Natural killer cell (primary cell): Measurements from ENCODE around the gene APOE. TPM values are rescaled to one million over a fixed set of nuclear protein-coding genes. Genes with fewer than 3 reads are reported as not detected.

Experiments
- ATAC-seq, 3 donors: fragments of 150-1000 bp in 2 of 3; fragments of 200-7000 bp in 1 of 3; cut with Tn5 transposase; 1 replicate in 1 of 3; 2 replicates in 2 of 3; pipeline ENCODE4 v1.10.0; 2021; ENCODE audit warnings: mild to moderate bottlenecking in 2 of 3, moderate library complexity in 2 of 3
- DNase-seq, 2 donors: peaks; one replicate each; pipeline versions ENCODE4 v3.0.0 to v3.0.0-alpha.2; 2013 to 2021; ENCODE audit warnings: mixed read lengths in 1 of 2
- H3K27ac ChIP-seq: one replicate; pipeline ENCODE4 v1.5.1; 2013; ENCODE audit warnings: mild to moderate bottlenecking, low read length
- H3K27me3 ChIP-seq: one replicate; pipeline ENCODE4 v1.6.1; 2013; ENCODE audit warnings: low read length; ENCODE audit not compliant: control insufficient read depth, insufficient read depth
- H3K36me3 ChIP-seq: one replicate; pipeline ENCODE4 v1.6.1; 2013; ENCODE audit warnings: low read length; ENCODE audit not compliant: control insufficient read depth, insufficient read depth
- H3K4me1 ChIP-seq: one replicate; pipeline ENCODE4 v1.6.1; 2013; ENCODE audit warnings: low read length; ENCODE audit not compliant: control insufficient read depth, insufficient read depth
- H3K4me3 ChIP-seq: one replicate; pipeline ENCODE4 v1.5.1; 2013; ENCODE audit warnings: low read length
- H3K9me3 ChIP-seq: one replicate; pipeline ENCODE4 v1.6.1; 2013; ENCODE audit warnings: low read length; ENCODE audit not compliant: control insufficient read depth, insufficient read depth
- H3K27ac Mint-ChIP-seq, 2 donors: one replicate each; pipeline ENCODE4 v1.8.0; 2022; ENCODE audit warnings: mild to moderate bottlenecking in 2 of 2, mixed read lengths in 2 of 2, moderate library complexity in 1 of 2
- H3K27me3 Mint-ChIP-seq, 2 donors: one replicate each; pipeline ENCODE4 v1.8.0; 2022; ENCODE audit warnings: low read depth in 2 of 2, mixed read lengths in 2 of 2
- H3K36me3 Mint-ChIP-seq: one replicate; pipeline ENCODE4 v1.8.0; 2022; ENCODE audit warnings: mixed read lengths
- H3K4me1 Mint-ChIP-seq, 2 donors: one replicate each; pipeline ENCODE4 v1.8.0; 2022; ENCODE audit warnings: mixed read lengths in 2 of 2
- H3K4me3 Mint-ChIP-seq: one replicate; pipeline ENCODE4 v1.8.0; 2022; ENCODE audit warnings: mild to moderate bottlenecking, moderate library complexity, mixed read lengths
- H3K9me3 Mint-ChIP-seq, 2 donors: one replicate each; pipeline ENCODE4 v1.8.0; 2022; ENCODE audit warnings: mixed read lengths in 2 of 2
- CTCF ChIP-seq: fragments of 200-600 bp; IDR thresholded peaks from one replicate; pipeline ENCODE4 v1.8.0; 2022; ENCODE audit warnings: antibody characterized with exemption
- WGBS: methylation state at CpG from one replicate; pipeline ENCODE4 v1.1.7; 2013; ENCODE audit warnings: missing lambda C conversion rate; ENCODE audit not compliant: insufficient coverage; 5-methylcytosine and 5-hydroxymethylcytosine counted together
- intact Hi-C: fragments of 100-400 bp; cut with micrococcal nuclease; formaldehyde crosslinking; loops from one replicate; pipeline ENCODE4 v1.14.2; 2022
- total RNA-seq, 4 donors: library from RNA; stranded (reverse); fragments of 120-200 nt in 1 of 4; gene quantifications; one replicate each; pipeline versions ENCODE4 v1.2.3 to v1.2.4, GENCODE V29; 2013 to 2022

Gene APOE
- total RNA-seq, 3 donors from 2014 or later (not counting 1 experiment from before 2014, with no cell fraction given), result 0.45 to 2.7 (median 1.3) TPM

- Mint-ChIP-seq H3K27ac (peak overlapping the region; percentile 88 to 91), H3K4me1 (peaks cover 25 to 30% of the 10 kb centered on the region in 2 donors), H3K27me3 (no peaks in the 10 kb centered on the region), H3K36me3 (no peaks in the 10 kb centered on the region), H3K4me3 (peak overlapping the region; percentile 88), H3K9me3 (no peaks in the 10 kb centered on the region)
- H3K4me1 ChIP-seq, result peaks cover 21% of the 10 kb centered on the region
- no peaks in the 10 kb centered on the region for H3K9me3 ChIP-seq
- intact Hi-C loops, result loop anchor here (1.0 kb wide), 2 partner anchors 64 to 288 kb away; partner anchors contain the start of genes BLOC1S3 and TRAPPC6A
- no peak for TF ChIP-seq CTCF
- H3K36me3 ChIP-seq, result peaks cover 15% of the 10 kb centered on the region
- H3K4me3 ChIP-seq, result peak overlapping the region; percentile 72
- no peaks in the 10 kb centered on the region for H3K27me3 ChIP-seq
- ATAC-seq (no peak), DNase-seq (peak in 1 of 2 donors; percentile 28)
- peak overlapping the region; percentile 98 for H3K27ac ChIP-seq
- WGBS, result 63% methylated on average over 17 of the region's 17 CpGs
Observed at GRCh38 chr19:44889830-44890365, 15.7 kb upstream of the APOE start.

- WGBS, result under 1% methylated on average over 40 of the region's 40 CpGs
- peaks cover 15% of the 10 kb centered on the region for H3K36me3 ChIP-seq
- H3K27me3 ChIP-seq, result no peaks in the 10 kb centered on the region
- TF ChIP-seq CTCF, result no peak
- H3K4me3 ChIP-seq, result peak overlapping the region; percentile 72
- Mint-ChIP-seq H3K27me3 (no peaks in the 10 kb centered on the region), H3K4me1 (peaks cover 25 to 30% of the 10 kb centered on the region in 2 donors), H3K27ac (peak overlapping the region; percentile 88 to 91), H3K36me3 (no peaks in the 10 kb centered on the region), H3K9me3 (no peaks in the 10 kb centered on the region), H3K4me3 (peak overlapping the region; percentile 88)
- H3K4me1 ChIP-seq, result peaks cover 21% of the 10 kb centered on the region
- peak overlapping the region; percentile 98 for H3K27ac ChIP-seq
- DNase-seq (peak; percentile 100), ATAC-seq (peak; percentile 76 to 90 (median 78))
- no peaks in the 10 kb centered on the region for H3K9me3 ChIP-seq
- intact Hi-C loops, result loop anchor here (1.0 kb wide), 2 partner anchors 64 to 288 kb away; partner anchors contain the start of genes BLOC1S3 and TRAPPC6A
Observed at GRCh38 chr19:44890366-44891015, 15.1 kb upstream of the APOE start.

- Mint-ChIP-seq H3K27ac (peak within 1 kb of the TSS; percentile 88 to 91), H3K9me3 (no peaks in the 10 kb centered on the region), H3K4me1 (peaks cover 25 to 30% of the 10 kb centered on the region in 2 donors), H3K4me3 (peak within 1 kb of the TSS; percentile 88), H3K27me3 (no peaks in the 10 kb centered on the region), H3K36me3 (no peaks in the 10 kb centered on the region)
- Histone ChIP-seq H3K4me3 (peak within 1 kb of the TSS; percentile 72), H3K4me1 (peaks cover 21% of the 10 kb centered on the region), H3K9me3 (no peaks in the 10 kb centered on the region), H3K27me3 (no peaks in the 10 kb centered on the region), H3K27ac (peak within 1 kb of the TSS; percentile 98), H3K36me3 (peaks cover 21% of the 10 kb centered on the region)
- no peak for DNase-seq
- intact Hi-C loops, result no loop called here
- ATAC-seq, result no peak
- TF ChIP-seq CTCF, result no peak
- under 1% methylated on average over 81 of the region's 81 CpGs for WGBS
Observed at GRCh38 chr19:44891016-44891882, 14.3 kb upstream of the APOE start, which contains the start of gene TOMM40. TOMM40 (plus strand) TSS chr19:44891254; CDS start chr19:44891416, 162 bp downstream.
